ENCODE data around the gene MROH7. TPM values are rescaled to one million over a fixed set of nuclear protein-coding genes. Genes with fewer than 3 reads are reported as not detected.

Gene MROH7
- polyA plus RNA-seq, 3 donors, result 1.1 TPM; not detected in 2

GRCh38 chr1:54680387-54680786 is 38.8 kb downstream of the MROH7 start:
- Histone ChIP-seq H3K9ac (ENCODE audit: insufficient read depth, low read length, poor library complexity, severe bottlenecking) (no peak overlapping the region), H3K4me2 (replicated peaks; ENCODE audit: extremely low read depth, low read length, poor library complexity, severe bottlenecking) (no peak overlapping the region)
- intact Hi-C loops (cut with micrococcal nuclease), result no loop called here

GRCh38 chr1:54681358-54681757 is 39.8 kb downstream of the MROH7 start:
- Histone ChIP-seq H3K27ac (ENCODE audit: low read depth in 1 of 2, low read length in 2 of 2) (no peak overlapping the region), H3K4me1 (ENCODE audit: control insufficient read depth in 1 of 2, insufficient read depth in 2 of 2, low read length in 2 of 2) (no peaks in the 10 kb centered on the region), H3K9ac (ENCODE audit: insufficient read depth, low read length, poor library complexity, severe bottlenecking) (no peak overlapping the region), H3K79me2 (ENCODE audit: insufficient read depth, low read length) (no peaks in the 10 kb centered on the region), H3K9me3 (replicated peaks in 1 of 2; ENCODE audit: control insufficient read depth in 1 of 2, insufficient read depth in 1 of 2, low read length in 2 of 2) (no peaks in the 10 kb centered on the region), H3K4me2 (replicated peaks; ENCODE audit: extremely low read depth, low read length, poor library complexity, severe bottlenecking) (no peak overlapping the region), H2AFZ (ENCODE audit: insufficient read depth, low read depth, low read length, poor library complexity, severe bottlenecking) (no peak overlapping the region), H3K27me3 (ENCODE audit: control insufficient read depth in 2 of 2, insufficient read depth in 2 of 2, low read length in 2 of 2) (no peaks in the 10 kb centered on the region), H4K20me1 (ENCODE audit: insufficient read depth, low read length) (no peaks in the 10 kb centered on the region), H3K4me3 (replicated peaks in 1 of 3; ENCODE audit: low read depth in 2 of 3, low read length in 3 of 3) (no peak overlapping the region), H3K36me3 (replicated peaks in 1 of 2; ENCODE audit: control insufficient read depth in 1 of 2, insufficient read depth in 2 of 2, low read length in 2 of 2) (no peaks in the 10 kb centered on the region)
- peaks cover 0 to 3% (median 2%) of the 10 kb centered on the region in 3 donors for H3K27me3 Mint-ChIP-seq (ENCODE audit: low read depth in 3 of 3)
- H3K27ac Mint-ChIP-seq, result no peak overlapping the region
- TF ChIP-seq, protein P1, sequence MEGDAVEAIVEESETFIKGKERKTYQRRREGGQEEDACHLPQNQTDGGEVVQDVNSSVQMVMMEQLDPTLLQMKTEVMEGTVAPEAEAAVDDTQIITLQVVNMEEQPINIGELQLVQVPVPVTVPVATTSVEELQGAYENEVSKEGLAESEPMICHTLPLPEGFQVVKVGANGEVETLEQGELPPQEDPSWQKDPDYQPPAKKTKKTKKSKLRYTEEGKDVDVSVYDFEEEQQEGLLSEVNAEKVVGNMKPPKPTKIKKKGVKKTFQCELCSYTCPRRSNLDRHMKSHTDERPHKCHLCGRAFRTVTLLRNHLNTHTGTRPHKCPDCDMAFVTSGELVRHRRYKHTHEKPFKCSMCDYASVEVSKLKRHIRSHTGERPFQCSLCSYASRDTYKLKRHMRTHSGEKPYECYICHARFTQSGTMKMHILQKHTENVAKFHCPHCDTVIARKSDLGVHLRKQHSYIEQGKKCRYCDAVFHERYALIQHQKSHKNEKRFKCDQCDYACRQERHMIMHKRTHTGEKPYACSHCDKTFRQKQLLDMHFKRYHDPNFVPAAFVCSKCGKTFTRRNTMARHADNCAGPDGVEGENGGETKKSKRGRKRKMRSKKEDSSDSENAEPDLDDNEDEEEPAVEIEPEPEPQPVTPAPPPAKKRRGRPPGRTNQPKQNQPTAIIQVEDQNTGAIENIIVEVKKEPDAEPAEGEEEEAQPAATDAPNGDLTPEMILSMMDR (IDR thresholded peaks at IDR 0.05), result no peak
- H3K4me3 Mint-ChIP-seq, result no peak overlapping the region
- H3K9me3 Mint-ChIP-seq, result no peaks in the 10 kb centered on the region
- no peak for DNase-seq
- intact Hi-C loops (cut with micrococcal nuclease), result no loop called here
- H3K36me3 Mint-ChIP-seq, result no peaks in the 10 kb centered on the region
- no peaks in the 10 kb centered on the region for H3K4me1 Mint-ChIP-seq

More at GRCh38 chr1:54680387-54680786, 38.8 kb downstream of the MROH7 start:
- Histone ChIP-seq H3K4me3 (replicated peaks in 1 of 3; ENCODE audit: low read depth in 2 of 3, low read length in 3 of 3) (no peak overlapping the region), H3K27me3 (ENCODE audit: control insufficient read depth in 2 of 2, insufficient read depth in 2 of 2, low read length in 2 of 2) (no peaks in the 10 kb centered on the region), H3K9me3 (replicated peaks in 1 of 2; ENCODE audit: control insufficient read depth in 1 of 2, insufficient read depth in 1 of 2, low read length in 2 of 2) (no peaks in the 10 kb centered on the region), H3K4me1 (ENCODE audit: control insufficient read depth in 1 of 2, insufficient read depth in 2 of 2, low read length in 2 of 2) (no peaks in the 10 kb centered on the region), H3K27ac (ENCODE audit: low read depth in 1 of 2, low read length in 2 of 2) (no peak overlapping the region), H2AFZ (ENCODE audit: insufficient read depth, low read depth, low read length, poor library complexity, severe bottlenecking) (no peak overlapping the region), H4K20me1 (ENCODE audit: insufficient read depth, low read length) (no peaks in the 10 kb centered on the region), H3K79me2 (ENCODE audit: insufficient read depth, low read length) (no peaks in the 10 kb centered on the region), H3K36me3 (replicated peaks in 1 of 2; ENCODE audit: control insufficient read depth in 1 of 2, insufficient read depth in 2 of 2, low read length in 2 of 2) (no peaks in the 10 kb centered on the region)
- Mint-ChIP-seq H3K27ac (peak overlapping the region in 2 of 7 donors; percentile 30 to 79), H3K4me3 (no peak overlapping the region), H3K9me3 (no peaks in the 10 kb centered on the region), H3K4me1 (no peaks in the 10 kb centered on the region), H3K27me3 (ENCODE audit: low read depth in 3 of 3) (peaks cover 0 to 3% (median 2%) of the 10 kb centered on the region in 3 donors), H3K36me3 (no peaks in the 10 kb centered on the region)
- no peak for DNase-seq
- TF ChIP-seq, protein P1 (IDR thresholded peaks at IDR 0.05), result no peak
- WGBS (ENCODE audit: insufficient coverage), result 81% methylated on average over 4 of the region's 8 CpGs
